GM12878 (cell line): ENCODE data around the gene GAD2. TPM values are rescaled to one million over a fixed set of nuclear protein-coding genes. Genes with fewer than 3 reads are reported as not detected.

Experiments
- ATAC-seq: fragments of 200-7000 bp; cut with Tn5 transposase; 3 replicates; pipeline ENCODE4 v1.9.1; 2020; ENCODE audit warnings: mild to moderate bottlenecking, moderate library complexity
- BruUV-seq: library from RNA; stranded (reverse); fragments of 400-500 nt; replicated peaks from 2 replicates; lab custom pipeline; 2021; lab: Mats Ljungman, UMichigan
- CTCF ChIA-PET: fragments of 300-600 bp; sonication (Branson Sonifier 250); formaldehyde crosslinking; extraction: SDS; loops from one replicate; lab custom pipeline; 2021; ENCODE audit warnings: inconsistent platforms; lab: Yijun Ruan, JAX
- POLR2A ChIA-PET: fragments of 350-600 bp; formaldehyde crosslinking; extraction: SDS; loops from one replicate; lab custom pipeline; 2021; ENCODE audit warnings: inconsistent platforms; lab: Charles Lee
- RAD21 ChIA-PET: fragments of 300-600 bp; sonication (Branson Sonifier 250); formaldehyde crosslinking; loops from one replicate; lab custom pipeline; 2023; ENCODE audit warnings: antibody characterized with exemption; ENCODE audit not compliant: unreplicated experiment; lab: Charles Lee
- SMC1A ChIA-PET: fragments of 300-600 bp; sonication (Branson Sonifier 250); formaldehyde crosslinking; loops from one replicate; lab custom pipeline; 2023; ENCODE audit not compliant: unreplicated experiment, uncharacterized antibody; lab: Charles Lee
- DNase-seq: peaks from one replicate; pipeline ENCODE4 v3.0.0-alpha.2; 2011; ENCODE audit warnings: low read depth, low spot score
- FAIRE-seq: peaks from 3 replicates; lab custom pipeline; 2011; peaks lifted over from hg19 to GRCh38; lab: Jason Lieb, UNC
- H2AFZ ChIP-seq: 2 replicates; pipeline ENCODE4 v1.6.0; 2011; ENCODE audit warnings: low read depth, low read length, control low read depth; ENCODE audit not compliant: control insufficient read depth
- H3K27ac ChIP-seq: 2 replicates; pipeline ENCODE4 v1.5.1; 2011; ENCODE audit warnings: control low read depth; ENCODE audit not compliant: control insufficient read depth, insufficient read depth
- H3K27me3 ChIP-seq, 2 experiments: replicated peaks in 1 of 2; 2 replicates each; pipeline versions ENCODE4 v1.6.0 to v1.6.1; 2011; ENCODE audit warnings: low read length in 1 of 2; ENCODE audit not compliant: control insufficient read depth in 2 of 2, insufficient read depth in 2 of 2
- H3K36me3 ChIP-seq, 2 experiments: 2 replicates each; pipeline ENCODE4 v1.5.1; 2011; ENCODE audit warnings: low read length in 1 of 2; ENCODE audit not compliant: control insufficient read depth in 2 of 2, insufficient read depth in 2 of 2
- H3K4me1 ChIP-seq: 2 replicates; pipeline ENCODE4 v1.6.1; 2011; ENCODE audit warnings: mild to moderate bottlenecking, low read length, moderate library complexity, mixed read lengths; ENCODE audit not compliant: control insufficient read depth, insufficient read depth
- H3K4me2 ChIP-seq: 2 replicates; pipeline ENCODE4 v1.6.0; 2011; ENCODE audit warnings: control low read depth; ENCODE audit not compliant: control insufficient read depth, insufficient read depth
- H3K4me3 ChIP-seq: fragments of 200-600 bp; sonication (generic); 2 replicates; pipeline ENCODE4 v1.5.1; 2016
- H3K79me2 ChIP-seq: 2 replicates; pipeline ENCODE4 v1.6.0; 2011; ENCODE audit warnings: low read length; ENCODE audit not compliant: control insufficient read depth, insufficient read depth
- H3K9ac ChIP-seq: 2 replicates; pipeline ENCODE4 v1.8.0; 2011; ENCODE audit warnings: low read length, control low read depth, mixed read lengths; ENCODE audit not compliant: control insufficient read depth, insufficient read depth
- H3K9me3 ChIP-seq: replicated peaks from 3 replicates; pipeline ENCODE4 v1.5.1; 2011; ENCODE audit warnings: mild to moderate bottlenecking, low read length; ENCODE audit not compliant: control insufficient read depth, insufficient read depth
- H4K20me1 ChIP-seq: 2 replicates; pipeline ENCODE4 v1.6.0; 2011; ENCODE audit not compliant: control insufficient read depth, insufficient read depth
- CBX3 ChIP-seq: fragments of 200-600 bp; sonication (generic); IDR thresholded peaks from 2 replicates; pipeline ENCODE4 v1.6.1; 2016; ENCODE audit warnings: low read depth, borderline replicate concordance
- ESRRA ChIP-seq: IDR thresholded peaks from 2 replicates; pipeline ENCODE4 v1.6.1; 2012; ENCODE audit warnings: mild to moderate bottlenecking, low read length, improper control_type of control experiment
- GATAD2B ChIP-seq: fragments of 450-650 bp; conservative IDR thresholded peaks from 2 replicates; pipeline ENCODE4 v1.6.1; 2017; ENCODE audit warnings: low read depth, mild to moderate bottlenecking, moderate library complexity
- MYB ChIP-seq: fragments of 150-350 bp; IDR thresholded peaks from 2 replicates; pipeline ENCODE4 v1.6.1; 2014; ENCODE audit warnings: mild to moderate bottlenecking, low read depth, low read length, borderline replicate concordance
- NFXL1 ChIP-seq: fragments of 450-650 bp; IDR thresholded peaks from 2 replicates; pipeline ENCODE4 v1.6.1; 2017; ENCODE audit warnings: antibody characterized with exemption, mild to moderate bottlenecking, borderline replicate concordance
- NFYB ChIP-seq: IDR thresholded peaks from 2 replicates; pipeline ENCODE4 v1.6.1; 2011; ENCODE audit warnings: low read depth, mild to moderate bottlenecking, low read length, improper control_type of control experiment, moderate library complexity; ENCODE audit not compliant: insufficient read depth
- NRF1 ChIP-seq: conservative IDR thresholded peaks from 2 replicates; pipeline ENCODE4 v1.6.1; 2011; ENCODE audit warnings: mild to moderate bottlenecking, low read depth, low read length, improper control_type of control experiment
- PML ChIP-seq: IDR thresholded peaks from 2 replicates; pipeline ENCODE4 v1.6.1; 2012; ENCODE audit warnings: low read length, inconsistent platforms
- SP1 ChIP-seq: IDR thresholded peaks from one replicate; pipeline ENCODE4 v1.6.1; 2011; ENCODE audit warnings: low read depth, low read length
- TAF1 ChIP-seq: IDR thresholded peaks from 2 replicates; pipeline ENCODE4 v1.6.1; 2011; ENCODE audit warnings: mild to moderate bottlenecking, low read depth, low read length, borderline replicate concordance
- TBL1XR1 ChIP-seq: IDR thresholded peaks from 2 replicates; pipeline ENCODE4 v1.6.1; 2012; ENCODE audit warnings: low read depth, low read length, improper control_type of control experiment
- ZNF24 ChIP-seq: fragments of 450-650 bp; IDR thresholded peaks from 2 replicates; pipeline ENCODE4 v1.6.1; 2017; ENCODE audit warnings: antibody characterized with exemption, mild to moderate bottlenecking
- ZSCAN29 ChIP-seq: fragments of 450-650 bp; IDR thresholded peaks from 2 replicates; pipeline ENCODE4 v1.6.1; 2017; ENCODE audit warnings: mild to moderate bottlenecking, moderate library complexity
- WGBS: methylation state at CpG from one replicate; pipeline ENCODE4 v1.1.6; 2016; ENCODE audit warnings: low lambda C conversion rate; ENCODE audit not compliant: insufficient replicate concordance, insufficient coverage; ENCODE audit errors: missing lambda C conversion rate; 5-methylcytosine and 5-hydroxymethylcytosine counted together
- in situ Hi-C: fragments of 300-500 bp; cut with MboI; formaldehyde crosslinking; loops from 9 replicates; pipeline ENCODE4 v1.14.3; 2018; ENCODE audit warnings: mixed read lengths
- intact Hi-C: fragments of 100-400 bp; cut with micrococcal nuclease; formaldehyde crosslinking; loops from one replicate; pipeline ENCODE4 v1.14.2; 2022; ENCODE audit not compliant: unreplicated experiment
- polyA plus RNA-seq, 11 experiments: library from polyadenylated mRNA; depleted of rRNA in 4 of 11; unstranded in 6 of 11; stranded (reverse) in 5 of 11; fragments of >200 nt; fragmentation: Nextera tagmentation in 4 of 11; fragmentation: Illumina TruSeq in 1 of 11; extraction: Ambion mirVana in 4 of 11; extraction: Trizol in 1 of 11; gene quantifications; 1 replicate in 1 of 11; 2 replicates in 10 of 11; pipeline versions ENCODE4 v1.2.1 to v1.2.3, GENCODE V29; 2011 to 2016; ENCODE audit warnings: inconsistent platforms in 2 of 11, missing spikeins in 2 of 11, low read depth in 1 of 11
- total RNA-seq, 4 experiments: library from RNA; depleted of rRNA in 3 of 4; stranded (reverse); fragments of >200 nt in 3 of 4; fragmentation: Illumina TruSeq in 1 of 4; extraction: Trizol in 1 of 4; gene quantifications; 2 replicates each; pipeline versions ENCODE4 v1.2.1 to v1.2.3, GENCODE V29; 2013 to 2021

Gene GAD2
- total and polyA plus RNA-seq, 10 of the 15 experiments (the other 5 are each of a cell fraction or from before 2014, with no cell fraction given), result not detected

- in situ Hi-C loops, result no loop called here
- no peak overlapping the region for H3K4me2 ChIP-seq
- H3K4me1 ChIP-seq, result no peaks in the 10 kb centered on the region
- no peaks in the 10 kb centered on the region for H3K9me3 ChIP-seq
- SMC1A ChIA-PET, result no interaction called here
- DNase-seq, result no peak
- 30% methylated on average over 4 of the region's 4 CpGs for WGBS
- no peak for TF ChIP-seq ZNF24
- TF ChIP-seq MYB, result no peak
- TF ChIP-seq TBL1XR1, result no peak
- TF ChIP-seq NRF1, result no peak
- no peak for TF ChIP-seq TAF1
- no peak for TF ChIP-seq NFXL1
- TF ChIP-seq SP1, result no peak
- no peak for TF ChIP-seq NFYB
- TF ChIP-seq, all 136 proteins: peak for 0
- no peaks in the 10 kb centered on the region for H4K20me1 ChIP-seq
- no TSS peak for BruUV-seq
- no peak overlapping the region for H3K9ac ChIP-seq
- CTCF ChIA-PET, result no interaction called here
- H3K79me2 ChIP-seq, result no peaks in the 10 kb centered on the region
- no peak overlapping the region for H3K4me3 ChIP-seq
- H3K27me3 ChIP-seq, result no peaks in the 10 kb centered on the region
- FAIRE-seq (no peak), ATAC-seq (no peak)
- POLR2A ChIA-PET, result no interaction called here
- intact Hi-C loops, result no loop called here
- H2AFZ ChIP-seq, result no peak overlapping the region
- no peak overlapping the region for H3K27ac ChIP-seq
- no peaks in the 10 kb centered on the region for H3K36me3 ChIP-seq
- RAD21 ChIA-PET, result no interaction called here
Observed at GRCh38 chr10:26199841-26200240, 16.7 kb upstream of the GAD2 start.

GRCh38 chr10:26205223-26205622, 11.4 kb upstream of the GAD2 start:
- ChIA-PET RAD21 (no interaction called here), POLR2A (no interaction called here), CTCF (no interaction called here), SMC1A (interaction anchor here (1.0 kb wide), 1 partner anchor 22 kb away, joined by 3 read pairs; no protein-coding TSS in a partner anchor)
- Histone ChIP-seq H3K36me3 (no peaks in the 10 kb centered on the region), H3K79me2 (no peaks in the 10 kb centered on the region), H3K4me2 (no peak overlapping the region), H3K4me1 (no peaks in the 10 kb centered on the region), H2AFZ (no peak overlapping the region), H4K20me1 (no peaks in the 10 kb centered on the region), H3K27ac (no peak overlapping the region), H3K27me3 (no peaks in the 10 kb centered on the region), H3K4me3 (no peak overlapping the region), H3K9ac (no peak overlapping the region), H3K9me3 (no peaks in the 10 kb centered on the region)
- 0% methylated on average over 1 of the region's 2 CpGs for WGBS
- DNase-seq (no peak), ATAC-seq (no peak), FAIRE-seq (no peak)
- in situ Hi-C loops, result no loop called here
- intact Hi-C loops, result no loop called here
- TF ChIP-seq PML (no peak), GATAD2B (no peak), ESRRA (no peak), ZSCAN29 (no peak), CBX3 (no peak)
- BruUV-seq, result no TSS peak
